HL-60/S4 treated with retinoic acid at 250 ng/mL for 4 days and 3 days (cell line): ENCODE results near the gene TMEM108.

Experiments
- in situ Hi-C: fragments of 300-500 bp; cut with MboI; formaldehyde crosslinking; loops from 2 replicates; pipeline ENCODE4 v1.7.0; 2022; ENCODE audit warnings: low sequenced_read_pairs

Gene TMEM108

GRCh38 chr3:133377396-133377795 lies 339.2 kb downstream of the TMEM108 start:
- in situ Hi-C loops, result loop anchor here (25.0 kb wide), 2 partner anchors 340 to 640 kb away; partner anchors contain the start of gene TMEM108

GRCh38 chr3:133379926-133380325 lies 341.7 kb downstream of the TMEM108 start:
- in situ Hi-C loops, result loop anchor here (25.0 kb wide), 2 partner anchors 343 to 643 kb away; partner anchors contain the start of gene TMEM108

GRCh38 chr3:133380481-133381225 lies 342.5 kb downstream of the TMEM108 start:
- in situ Hi-C loops, result loop anchor here (25.0 kb wide), 2 partner anchors 343 to 643 kb away; partner anchors contain the start of gene TMEM108

- in situ Hi-C loops, result loop anchor here (25.0 kb wide), 2 partner anchors 344 to 644 kb away; partner anchors contain the start of gene TMEM108
These were observed 343.3 kb downstream of the TMEM108 start for GRCh38 chr3:133381346-133382109.

- in situ Hi-C loops, result loop anchor here (25.0 kb wide), 2 partner anchors 346 to 646 kb away; partner anchors contain the start of gene TMEM108
These were observed 345.0 kb downstream of the TMEM108 start for GRCh38 chr3:133383175-133383574.

GRCh38 chr3:133383741-133384140 lies 345.6 kb downstream of the TMEM108 start:
- in situ Hi-C loops, result loop anchor here (25.0 kb wide), 2 partner anchors 346 to 646 kb away; partner anchors contain the start of gene TMEM108

- in situ Hi-C loops, result loop anchor here (25.0 kb wide), 2 partner anchors 347 to 647 kb away; partner anchors contain the start of gene TMEM108
These were observed 346.3 kb downstream of the TMEM108 start for GRCh38 chr3:133384331-133385027.

- in situ Hi-C loops, result loop anchor here (25.0 kb wide), 2 partner anchors 350 to 650 kb away; partner anchors contain the start of gene TMEM108
These were observed 348.7 kb downstream of the TMEM108 start for GRCh38 chr3:133386876-133387275.

- in situ Hi-C loops, result loop anchor here (25.0 kb wide), 2 partner anchors 350 to 650 kb away; partner anchors contain the start of gene TMEM108
These were observed 349.1 kb downstream of the TMEM108 start for GRCh38 chr3:133387341-133387740.

- in situ Hi-C loops, result loop anchor here (25.0 kb wide), 2 partner anchors 352 to 652 kb away; partner anchors contain the start of gene TMEM108
These were observed 350.7 kb downstream of the TMEM108 start for GRCh38 chr3:133388696-133389395.

GRCh38 chr3:133390715-133391114 lies 352.5 kb downstream of the TMEM108 start:
- in situ Hi-C loops, result loop anchor here (25.0 kb wide), 2 partner anchors 353 to 653 kb away; partner anchors contain the start of gene TMEM108

GRCh38 chr3:133393204-133393603 lies 355.0 kb downstream of the TMEM108 start:
- in situ Hi-C loops, result loop anchor here (25.0 kb wide), 2 partner anchors 356 to 656 kb away; partner anchors contain the start of gene TMEM108

- in situ Hi-C loops, result loop anchor here (25.0 kb wide), 2 partner anchors 357 to 657 kb away; partner anchors contain the start of gene TMEM108
These were observed 355.7 kb downstream of the TMEM108 start for GRCh38 chr3:133393691-133394474.

- in situ Hi-C loops, result loop anchor here (25.0 kb wide), 2 partner anchors 357 to 657 kb away; partner anchors contain the start of gene TMEM108
These were observed 356.5 kb downstream of the TMEM108 start for GRCh38 chr3:133394561-133395311.

- in situ Hi-C loops, result loop anchor here (25.0 kb wide), 2 partner anchors 360 to 660 kb away; partner anchors contain the start of gene TMEM108
These were observed 358.7 kb downstream of the TMEM108 start for GRCh38 chr3:133396906-133397305.

- in situ Hi-C loops, result no loop called here
These were observed 361.9 kb downstream of the TMEM108 start, which contains the start of gene BFSP2 for GRCh38 chr3:133400006-133400515. BFSP2 (plus strand) TSS chr3:133400056; CDS start chr3:133400084, 28 bp downstream.

GRCh38 chr3:133401374-133402135 lies 363.4 kb downstream of the TMEM108 start:
- in situ Hi-C loops, result no loop called here
